ENCODE measurements around the gene RCVRN. TPM values are rescaled to one million over a fixed set of nuclear protein-coding genes. Genes with fewer than 3 reads are reported as not detected.

The RCVRN gene
- not detected in 2 replicates for total RNA-seq

DNA sequence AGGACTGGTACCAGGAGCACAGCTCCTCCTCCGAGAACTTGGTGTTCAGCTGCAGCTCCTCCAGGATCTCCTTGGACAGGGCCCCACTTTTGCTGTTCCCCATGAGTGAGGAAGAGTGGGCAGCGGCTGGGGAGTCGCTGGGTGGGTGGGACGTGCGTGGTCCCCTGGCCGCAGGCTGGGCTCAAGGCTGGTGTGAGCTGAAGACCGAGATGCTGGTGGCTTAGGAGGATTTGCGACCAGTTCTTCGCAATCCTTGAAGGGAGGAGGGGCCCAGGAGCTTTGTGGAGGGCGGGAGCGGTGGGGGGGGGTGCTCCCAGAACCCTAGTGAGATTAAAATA lies at the start of gene RCVRN:
RCVRN (minus strand) TSS at position 194 of the 338 bp plus-strand sequence; CDS start at position 103, 91 bp downstream.

Other genes with a start within 250 kb of the RCVRN start
- not detected in 2 replicates for gene DHRS7C, start 113.7 kb downstream of the RCVRN start, total RNA-seq
- gene GSG1L2, start 83.2 kb downstream of the RCVRN start, total RNA-seq = not detected in 2 replicates
- not detected in 2 replicates for gene GLP2R, start 79.3 kb downstream of the RCVRN start, total RNA-seq

All from endothelial cell of coronary artery (primary cell).